H1 (cell line): ENCODE data around the gene DPY19L1. TPM values are rescaled to one million over a fixed set of nuclear protein-coding genes. Genes with fewer than 3 reads are reported as not detected.

ENCODE experiments used
- CTCF ChIA-PET: fragments of 300-600 bp; sonication (Branson Sonifier 250); formaldehyde crosslinking; loops from one replicate; lab custom pipeline; 2021; ENCODE audit not compliant: partially characterized antibody; lab: Charles Lee
- POLR2A ChIA-PET: fragments of 300-600 bp; sonication (Branson Sonifier 250); formaldehyde crosslinking; loops from one replicate; lab custom pipeline; 2021; ENCODE audit warnings: inconsistent platforms; ENCODE audit not compliant: partially characterized antibody; lab: Charles Lee
- DNase-seq, 2 experiments: peaks; one replicate each; pipeline versions ENCODE4 v3.0.0 to v3.0.0-alpha.2; 2010 to 2022; ENCODE audit warnings: low spot score in 2 of 2, low read depth in 1 of 2, mixed read lengths in 1 of 2
- FAIRE-seq: peaks from 2 replicates; lab custom pipeline; 2011; peaks lifted over from hg19 to GRCh38; lab: Jason Lieb, UNC
- H2AFZ ChIP-seq: 2 replicates; pipeline ENCODE4 v1.8.1; 2012; ENCODE audit warnings: low read length, inconsistent platforms
- H2AK5ac ChIP-seq: 2 replicates; pipeline ENCODE4 v1.6.1; 2013; ENCODE audit warnings: low read depth, low read length
- H2BK120ac ChIP-seq: replicated peaks from 2 replicates; pipeline ENCODE3; 2013; ENCODE audit warnings: low read depth, low read length, inconsistent platforms
- H2BK12ac ChIP-seq: 2 replicates; pipeline ENCODE4 v1.6.1; 2013; ENCODE audit warnings: low read depth, low read length
- H2BK15ac ChIP-seq: 2 replicates; pipeline ENCODE4 v1.6.1; 2013; ENCODE audit warnings: low read length
- H2BK20ac ChIP-seq: 2 replicates; pipeline ENCODE4 v1.6.1; 2013; ENCODE audit warnings: low read length
- H2BK5ac ChIP-seq: 2 replicates; pipeline ENCODE4 v1.6.1; 2013; ENCODE audit warnings: low read depth, low read length
- H3K14ac ChIP-seq: 2 replicates; pipeline ENCODE4 v1.6.1; 2013; ENCODE audit warnings: inconsistent platforms; ENCODE audit not compliant: insufficient read length
- H3K18ac ChIP-seq: 2 replicates; pipeline ENCODE4 v1.6.1; 2013; ENCODE audit warnings: low read length; ENCODE audit errors: extremely low read depth
- H3K23ac ChIP-seq: 2 replicates; pipeline ENCODE4 v1.6.1; 2013; ENCODE audit warnings: inconsistent platforms; ENCODE audit not compliant: insufficient read length
- H3K23me2 ChIP-seq: 2 replicates; pipeline ENCODE4 v1.6.1; 2013; ENCODE audit warnings: low read depth, low read length
- H3K27ac ChIP-seq: 2 replicates; pipeline ENCODE4 v1.6.1; 2011; ENCODE audit warnings: low read depth, low read length, inconsistent platforms
- H3K27me3 ChIP-seq, 4 experiments: replicated peaks in 1 of 4; 1 replicate in 1 of 4; 2 replicates in 3 of 4; pipeline versions ENCODE4 v1.6.1 to v1.8.1; 2011 to 2013; ENCODE audit warnings: low read length in 3 of 4, mild to moderate bottlenecking in 3 of 4, inconsistent platforms in 2 of 4, mixed read lengths in 2 of 4, moderate library complexity in 1 of 4; ENCODE audit not compliant: control insufficient read depth in 3 of 4, insufficient read depth in 3 of 4; ENCODE audit errors: extremely low read depth in 1 of 4
- H3K36me3 ChIP-seq, 4 experiments: 2 replicates each; pipeline versions ENCODE4 v1.6.1 to v1.8.1; 2011 to 2013; ENCODE audit warnings: mild to moderate bottlenecking in 4 of 4, low read length in 3 of 4, moderate library complexity in 2 of 4, control low read depth in 1 of 4, inconsistent platforms in 1 of 4; ENCODE audit not compliant: insufficient read depth in 4 of 4, control insufficient read depth in 2 of 4
- H3K4ac ChIP-seq: replicated peaks from 2 replicates; pipeline ENCODE3; 2013; ENCODE audit warnings: low read length, low read depth, mixed read lengths, inconsistent platforms; ENCODE audit not compliant: insufficient read length
- H3K4me1 ChIP-seq, 4 experiments: replicated peaks in 1 of 4; 1 replicate in 1 of 4; 2 replicates in 3 of 4; pipeline versions ENCODE4 v1.6.1 to v1.8.1; 2011 to 2013; ENCODE audit warnings: low read length in 3 of 4, inconsistent platforms in 2 of 4, mixed read lengths in 1 of 4; ENCODE audit not compliant: insufficient read depth in 4 of 4, control insufficient read depth in 3 of 4
- H3K4me2 ChIP-seq, 2 experiments: 2 replicates each; pipeline versions ENCODE4 v1.6.1 to v1.8.1; 2011 to 2013; ENCODE audit warnings: low read depth in 2 of 2, low read length in 2 of 2, control low read depth in 1 of 2, inconsistent platforms in 1 of 2, mild to moderate bottlenecking in 1 of 2; ENCODE audit not compliant: insufficient read depth in 1 of 2
- H3K4me3 ChIP-seq, 4 experiments: fragments of 200-600, 300-600 bp in 1 of 4; sonication (generic), shearing (Covaris generic), sonication (Bioruptor Twin) in 1 of 4; 2 replicates each; pipeline versions ENCODE4 v1.5.1 to v1.8.1; 2011 to 2016; ENCODE audit warnings: low read length in 4 of 4, low read depth in 3 of 4, control low read depth in 2 of 4, inconsistent platforms in 2 of 4, mild to moderate bottlenecking in 2 of 4, mixed read lengths in 1 of 4, moderate library complexity in 1 of 4; ENCODE audit not compliant: insufficient read depth in 2 of 4; ENCODE audit errors: extremely low read depth in 1 of 4
- H3K56ac ChIP-seq: replicated peaks from 2 replicates; pipeline ENCODE3; 2013; ENCODE audit warnings: low read depth, mild to moderate bottlenecking, mixed read lengths, low read length, inconsistent platforms; ENCODE audit not compliant: insufficient read length
- H3K79me1 ChIP-seq: 2 replicates; pipeline ENCODE4 v1.6.1; 2013; ENCODE audit warnings: low read depth, low read length, control low read depth
- H3K79me2 ChIP-seq, 2 experiments: 2 replicates each; pipeline versions ENCODE4 v1.6.1 to v1.8.1; 2012 to 2013; ENCODE audit warnings: low read length in 2 of 2, mild to moderate bottlenecking in 2 of 2, inconsistent platforms in 1 of 2; ENCODE audit not compliant: insufficient read depth in 2 of 2, control insufficient read depth in 1 of 2
- H3K9ac ChIP-seq, 4 experiments: replicated peaks in 1 of 4; 1 replicate in 1 of 4; 2 replicates in 3 of 4; pipeline versions ENCODE4 v1.6.1 to v1.8.1; 2011 to 2013; ENCODE audit warnings: low read depth in 3 of 4, low read length in 3 of 4, control low read depth in 2 of 4, mild to moderate bottlenecking in 2 of 4, moderate library complexity in 2 of 4, inconsistent platforms in 1 of 4; ENCODE audit errors: extremely low read depth in 1 of 4
- H3K9me3 ChIP-seq, 2 experiments: 2 replicates each; pipeline versions ENCODE4 v1.6.1 to v1.8.1; 2012 to 2013; ENCODE audit warnings: mild to moderate bottlenecking in 2 of 2, moderate library complexity in 2 of 2, control low read depth in 1 of 2, inconsistent platforms in 1 of 2, low read depth in 1 of 2, low read length in 1 of 2, mixed read lengths in 1 of 2; ENCODE audit not compliant: insufficient read depth in 2 of 2
- H4K20me1 ChIP-seq, 2 experiments: replicated peaks in 1 of 2; 2 replicates each; pipeline versions ENCODE3 to v1.8.1; 2011 to 2013; ENCODE audit warnings: inconsistent platforms in 2 of 2, low read length in 2 of 2, mild to moderate bottlenecking in 1 of 2; ENCODE audit not compliant: insufficient read depth in 2 of 2, control insufficient read depth in 1 of 2
- H4K5ac ChIP-seq: 2 replicates; pipeline ENCODE4 v1.6.1; 2013; ENCODE audit warnings: low read length, low read depth, mixed read lengths, inconsistent platforms; ENCODE audit not compliant: insufficient read length
- H4K8ac ChIP-seq: 2 replicates; pipeline ENCODE4 v1.8.0; 2013; ENCODE audit warnings: mild to moderate bottlenecking, moderate library complexity, low read length, inconsistent platforms; ENCODE audit not compliant: insufficient read depth; ENCODE audit errors: extremely low read depth
- H4K91ac ChIP-seq: replicated peaks from 2 replicates; pipeline ENCODE3; 2013; ENCODE audit warnings: low read length, mixed read lengths, inconsistent platforms; ENCODE audit not compliant: insufficient read length
- ASH2L ChIP-seq: fragments of 200-600, 300-600 bp; sonication (generic); IDR thresholded peaks from one replicate; pipeline ENCODE4 v1.7.1; 2017; ENCODE audit warnings: low read length
- CEBPB ChIP-seq: IDR thresholded peaks from 2 replicates; pipeline ENCODE4 v1.6.1; 2012; ENCODE audit warnings: low read depth, low read length
- CTBP2 ChIP-seq: IDR thresholded peaks from 2 replicates; pipeline ENCODE4 v1.7.0; 2011; ENCODE audit warnings: borderline replicate concordance, mild to moderate bottlenecking, moderate library complexity, mixed read lengths, low read length; ENCODE audit not compliant: insufficient read depth, insufficient read length
- NRF1 ChIP-seq: IDR thresholded peaks from 2 replicates; pipeline ENCODE4 v1.6.1; 2011; ENCODE audit warnings: mild to moderate bottlenecking, low read depth, low read length, improper control_type of control experiment
- TBP ChIP-seq: IDR thresholded peaks from 2 replicates; pipeline ENCODE4 v1.6.1; 2011; ENCODE audit warnings: low read depth, low read length, improper control_type of control experiment
- WGBS, 2 experiments: shearing (Covaris generic) in 1 of 2; methylation state at CpG; one replicate each; pipeline versions ENCODE4 v1.1.6 to v1.1.7; 2013 to 2015; ENCODE audit warnings: low lambda C conversion rate in 2 of 2, mixed read lengths in 2 of 2, inconsistent platforms in 1 of 2, low coverage in 1 of 2, missing lambda C conversion rate in 1 of 2; ENCODE audit not compliant: insufficient replicate concordance in 2 of 2, insufficient coverage in 1 of 2, insufficient read length in 1 of 2; ENCODE audit errors: extremely low coverage in 1 of 2, missing lambda C conversion rate in 1 of 2; 5-methylcytosine and 5-hydroxymethylcytosine counted together
- polyA plus RNA-seq, 7 experiments: library from polyadenylated mRNA; depleted of rRNA in 3 of 7; stranded (reverse) in 5 of 7; unstranded in 2 of 7; fragments of >200 nt in 5 of 7; fragments of 200-250 nt in 2 of 7; gene quantifications; 1 replicate in 5 of 7; 2 replicates in 1 of 7; 4 replicates in 1 of 7; pipeline versions ENCODE4 v1.2.1 to v1.2.3, GENCODE V29; 2011 to 2013; ENCODE audit warnings: missing spikeins in 2 of 7, mixed read lengths in 2 of 7
- total RNA-seq: library from RNA; stranded (reverse); fragmentation: NEBNext Ultra II Directional; extraction: Animal tissue kit (Norgen Biotek cat#: 25700); gene quantifications from 2 replicates; pipeline ENCODE4 v1.2.1, GENCODE V29; 2021

Gene DPY19L1
- total and polyA plus RNA-seq, 2 of the 8 experiments (the other 6 are each of a cell fraction or from before 2014, with no cell fraction given): 14.1 to 23.3 TPM

GRCh38 chr7:34939175-34939574 lies 98.1 kb downstream of the DPY19L1 start:
- no peak for FAIRE-seq

More at GRCh38 chr7:34939175-34939574, 98.1 kb downstream of the DPY19L1 start:
- H4K5ac ChIP-seq: no peak overlapping the region
- no peak overlapping the region for H3K9ac ChIP-seq
- H3K4me1 ChIP-seq: peaks cover 0 to 12% (median 7%) of the 10 kb centered on the region in 4 experiments; a peak in 5 of 7 replicates
- no peak overlapping the region for H3K56ac ChIP-seq
- H3K79me1 ChIP-seq: no peaks in the 10 kb centered on the region
- 64% methylated on average over 5 of the region's 6 CpGs; no CpG with 5 or more reads in 1 of the 2 experiments for WGBS, 2 experiments
- H2BK12ac ChIP-seq: peak overlapping the region; percentile 93; the same call in 1 of the 2 replicates
- no peaks in the 10 kb centered on the region for H3K27me3 ChIP-seq
- H3K79me2 ChIP-seq: no peaks in the 10 kb centered on the region
- no peak overlapping the region for H3K14ac ChIP-seq
- H2BK120ac ChIP-seq: no peak overlapping the region
- TF ChIP-seq NRF1 (no peak), CTBP2 (no peak), ASH2L (no peak), CEBPB (0 out of 2 replicates have a peak, but pooled peaks have one; percentile 39), TBP (no peak)
- TF ChIP-seq, all 59 proteins: peak for 1
- Histone ChIP-seq H2AK5ac (0 out of 2 replicates have a peak overlapping the region, but pooled peaks have one; percentile 24), H3K27ac (0 out of 2 replicates have a peak overlapping the region, but pooled peaks have one; percentile 2), H2BK5ac (peak overlapping the region; percentile 94), H3K36me3 (no peaks in the 10 kb centered on the region; a peak in 2 of 8 replicates), H3K9me3 (peaks cover 0 to 2% of the 10 kb centered on the region in 2 experiments; a peak in 1 of 4 replicates), H3K4ac (peak overlapping the region; percentile 10), H2BK20ac (no peak overlapping the region), H3K4me3 (no peak overlapping the region), H4K20me1 (no peaks in the 10 kb centered on the region), H2AFZ (no peak overlapping the region), H3K18ac (0 out of 2 replicates have a peak overlapping the region, but pooled peaks have one; percentile 38), H3K23me2 (no peaks in the 10 kb centered on the region), H4K91ac (no peak overlapping the region), H2BK15ac (no peak overlapping the region), H3K4me2 (peak overlapping the region in 1 of 2 experiments; percentile 8; a peak in 2 of 4 replicates), H4K8ac (no peak overlapping the region), H3K23ac (no peak overlapping the region)
- no peak for DNase-seq
- CTCF ChIA-PET: interaction anchor here (1.0 to 2.0 kb wide), 4 partner anchors 11 to 115 kb away, joined by 3 to 13 read pairs (median 6); no protein-coding TSS in a partner anchor
- POLR2A ChIA-PET: no interaction called here
